Right hindlimb (tissue), 1 donor: ENCODE measurements around the gene RAVER1.
"Not testable (repeated sequence)": the region's sequence is repeated elsewhere in the genome, so short reads cannot be mapped to it uniquely, and the experiment has no call there.

Source experiments
- DNase-seq: peaks from one replicate; pipeline ENCODE4 v3.0.0-alpha.2; 2018

Gene RAVER1

DNA sequence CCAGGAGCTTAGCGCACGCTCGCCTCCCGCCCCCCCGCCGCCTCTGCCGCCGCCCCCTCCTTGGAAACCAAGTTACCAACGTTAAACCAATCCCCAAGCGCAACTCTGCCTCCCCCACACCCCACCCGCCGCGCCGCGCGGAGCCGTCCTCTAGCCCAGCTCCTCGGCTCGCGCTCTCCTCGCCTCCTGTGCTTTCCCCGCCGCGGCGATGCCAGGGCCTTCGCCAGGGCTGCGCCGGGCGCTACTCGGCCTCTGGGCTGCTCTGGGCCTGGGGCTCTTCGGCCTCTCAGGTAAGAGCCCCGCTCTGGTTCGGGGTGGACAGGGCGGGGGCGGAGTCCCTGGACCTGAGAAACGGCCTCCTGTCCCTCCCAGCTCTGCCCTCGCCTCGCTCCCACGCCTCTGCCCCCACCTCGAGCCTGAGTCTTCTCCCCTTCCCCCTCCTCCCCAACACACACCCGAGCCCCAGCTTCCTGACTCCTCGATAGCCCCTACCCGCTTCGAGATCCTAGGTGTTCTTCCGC, 43.4 kb downstream of the RAVER1 start, which contains the start of gene ICAM5:
Gene ICAM5 (plus strand): TSS at position 117 of the 521 bp plus-strand sequence. CDS start 92 bp downstream, at position 209.
- DNase-seq, result no peak

DNA sequence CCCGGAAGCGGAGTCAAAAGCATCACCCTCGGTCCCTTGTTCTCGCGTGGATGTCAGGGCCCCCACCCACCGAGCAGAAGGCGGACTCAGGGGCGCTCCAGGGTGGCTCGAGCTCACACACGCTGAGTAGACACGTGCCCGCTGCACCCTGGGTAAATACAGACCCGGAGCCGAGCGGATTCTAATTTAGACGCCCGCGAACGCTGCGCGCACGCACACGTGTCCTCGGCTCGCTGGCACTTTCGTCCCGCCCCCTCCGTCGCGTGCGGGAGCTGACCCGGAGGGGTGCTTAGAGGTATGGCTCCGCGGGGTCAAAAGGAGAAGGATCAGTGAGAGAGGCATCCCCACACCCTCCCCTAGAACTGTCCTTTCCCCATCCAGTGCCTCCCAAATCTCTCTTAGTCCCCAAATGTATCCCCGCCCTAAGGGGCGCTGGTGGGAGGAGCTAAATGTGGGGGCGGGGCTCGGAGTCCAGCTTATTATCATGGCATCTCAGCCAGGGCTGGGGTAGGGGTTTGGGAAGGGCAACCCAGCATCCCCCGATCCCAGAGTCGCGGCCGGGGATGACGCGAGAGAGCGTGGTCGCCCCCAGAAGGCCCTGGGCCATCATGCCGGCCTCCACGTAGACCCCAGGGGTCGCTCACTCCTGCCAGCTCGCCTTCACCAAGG, 44.0 kb downstream of the RAVER1 start:
- peak; percentile 41 for DNase-seq

DNA sequence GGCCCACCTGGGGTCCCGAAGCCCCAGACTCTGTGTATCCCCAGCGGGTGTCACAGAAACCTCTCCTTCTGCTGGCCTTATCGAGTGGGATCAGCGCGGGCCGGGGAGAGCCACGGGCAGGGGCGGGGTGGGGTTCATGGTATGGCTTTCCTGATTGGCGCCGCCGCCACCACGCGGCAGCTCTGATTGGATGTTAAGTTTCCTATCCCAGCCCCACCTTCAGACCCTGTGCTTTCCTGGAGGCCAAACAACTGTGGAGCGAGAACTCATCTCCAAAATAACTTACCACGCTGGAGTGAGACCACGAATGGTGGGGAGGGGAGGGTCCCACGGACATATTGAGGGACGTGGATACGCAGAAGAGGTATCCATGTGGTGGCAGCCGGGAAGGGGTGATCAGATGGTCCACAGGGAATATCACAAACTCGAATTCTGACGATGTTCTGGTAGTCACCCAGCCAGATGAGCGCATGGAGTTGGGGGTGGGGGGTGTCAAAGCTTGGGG, 44.6 kb downstream of the RAVER1 start:
- peak; percentile 55 for DNase-seq

DNA sequence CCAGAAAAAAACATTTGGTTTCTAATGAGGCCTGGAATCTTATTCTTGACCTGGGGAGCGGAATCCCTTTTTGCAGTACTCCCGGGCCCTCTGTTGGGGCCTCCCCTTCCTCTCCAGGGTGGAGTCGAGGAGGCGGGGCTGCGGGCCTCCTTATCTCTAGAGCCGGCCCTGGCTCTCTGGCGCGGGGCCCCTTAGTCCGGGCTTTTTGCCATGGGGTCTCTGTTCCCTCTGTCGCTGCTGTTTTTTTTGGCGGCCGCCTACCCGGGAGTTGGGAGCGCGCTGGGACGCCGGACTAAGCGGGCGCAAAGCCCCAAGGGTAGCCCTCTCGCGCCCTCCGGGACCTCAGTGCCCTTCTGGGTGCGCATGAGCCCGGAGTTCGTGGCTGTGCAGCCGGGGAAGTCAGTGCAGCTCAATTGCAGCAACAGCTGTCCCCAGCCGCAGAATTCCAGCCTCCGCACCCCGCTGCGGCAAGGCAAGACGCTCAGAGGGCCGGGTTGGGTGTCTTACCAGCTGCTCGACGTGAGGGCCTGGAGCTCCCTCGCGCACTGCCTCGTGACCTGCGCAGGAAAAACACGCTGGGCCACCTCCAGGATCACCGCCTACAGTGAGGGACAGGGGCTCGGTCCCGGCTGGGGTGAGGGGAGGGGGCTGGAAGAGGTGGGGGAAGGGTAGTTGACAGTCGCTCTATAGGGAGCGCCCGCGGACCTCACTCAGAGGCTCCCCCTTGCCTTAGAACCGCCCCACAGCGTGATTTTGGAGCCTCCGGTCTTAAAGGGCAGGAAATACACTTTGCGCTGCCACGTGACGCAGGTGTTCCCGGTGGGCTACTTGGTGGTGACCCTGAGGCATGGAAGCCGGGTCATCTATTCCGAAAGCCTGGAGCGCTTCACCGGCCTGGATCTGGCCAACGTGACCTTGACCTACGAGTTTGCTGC, 46.3 kb downstream of the RAVER1 start, which contains the start of gene ICAM4:
Gene ICAM4 (plus strand): TSS at position 153 of the 935 bp plus-strand sequence. CDS start 58 bp downstream, at position 211.
- DNase-seq, result peak; percentile 56

DNA sequence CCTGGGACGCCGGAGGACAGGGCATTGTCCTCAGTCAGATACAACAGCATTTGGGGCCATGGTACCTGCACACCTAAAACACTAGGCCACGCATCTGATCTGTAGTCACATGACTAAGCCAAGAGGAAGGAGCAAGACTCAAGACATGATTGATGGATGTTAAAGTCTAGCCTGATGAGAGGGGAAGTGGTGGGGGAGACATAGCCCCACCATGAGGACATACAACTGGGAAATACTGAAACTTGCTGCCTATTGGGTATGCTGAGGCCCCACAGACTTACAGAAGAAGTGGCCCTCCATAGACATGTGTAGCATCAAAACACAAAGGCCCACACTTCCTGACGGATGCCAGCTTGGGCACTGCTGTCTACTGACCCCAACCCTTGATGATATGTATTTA, 47.9 kb downstream of the RAVER1 start:
- DNase-seq, result no peak

DNA sequence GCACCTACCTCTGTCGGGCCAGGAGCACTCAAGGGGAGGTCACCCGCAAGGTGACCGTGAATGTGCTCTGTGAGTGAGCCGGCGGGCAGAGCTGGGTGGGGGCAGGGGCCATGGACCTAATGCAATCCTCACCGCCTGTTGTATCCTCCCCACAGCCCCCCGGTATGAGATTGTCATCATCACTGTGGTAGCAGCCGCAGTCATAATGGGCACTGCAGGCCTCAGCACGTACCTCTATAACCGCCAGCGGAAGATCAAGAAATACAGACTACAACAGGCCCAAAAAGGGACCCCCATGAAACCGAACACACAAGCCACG, 48.4 kb downstream of the RAVER1 start:
- DNase-seq, result no peak

DNA sequence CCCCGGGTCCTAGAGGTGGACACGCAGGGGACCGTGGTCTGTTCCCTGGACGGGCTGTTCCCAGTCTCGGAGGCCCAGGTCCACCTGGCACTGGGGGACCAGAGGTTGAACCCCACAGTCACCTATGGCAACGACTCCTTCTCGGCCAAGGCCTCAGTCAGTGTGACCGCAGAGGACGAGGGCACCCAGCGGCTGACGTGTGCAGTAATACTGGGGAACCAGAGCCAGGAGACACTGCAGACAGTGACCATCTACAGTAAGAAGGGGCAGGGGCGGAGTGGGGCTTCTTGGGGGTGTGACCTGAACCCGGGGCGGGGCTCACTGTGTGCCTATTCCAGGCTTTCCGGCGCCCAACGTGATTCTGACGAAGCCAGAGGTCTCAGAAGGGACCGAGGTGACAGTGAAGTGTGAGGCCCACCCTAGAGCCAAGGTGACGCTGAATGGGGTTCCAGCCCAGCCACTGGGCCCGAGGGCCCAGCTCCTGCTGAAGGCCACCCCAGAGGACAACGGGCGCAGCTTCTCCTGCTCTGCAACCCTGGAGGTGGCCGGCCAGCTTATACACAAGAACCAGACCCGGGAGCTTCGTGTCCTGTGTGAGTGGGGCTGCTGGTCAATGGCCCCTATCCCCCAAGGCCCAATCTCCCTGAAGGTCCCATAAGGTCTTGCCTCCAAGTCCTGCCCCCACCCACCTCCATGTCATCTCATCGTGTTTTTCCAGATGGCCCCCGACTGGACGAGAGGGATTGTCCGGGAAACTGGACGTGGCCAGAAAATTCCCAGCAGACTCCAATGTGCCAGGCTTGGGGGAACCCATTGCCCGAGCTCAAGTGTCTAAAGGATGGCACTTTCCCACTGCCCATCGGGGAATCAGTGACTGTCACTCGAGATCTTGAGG, 49.0 kb downstream of the RAVER1 start:
- DNase-seq, result no peak

DNA sequence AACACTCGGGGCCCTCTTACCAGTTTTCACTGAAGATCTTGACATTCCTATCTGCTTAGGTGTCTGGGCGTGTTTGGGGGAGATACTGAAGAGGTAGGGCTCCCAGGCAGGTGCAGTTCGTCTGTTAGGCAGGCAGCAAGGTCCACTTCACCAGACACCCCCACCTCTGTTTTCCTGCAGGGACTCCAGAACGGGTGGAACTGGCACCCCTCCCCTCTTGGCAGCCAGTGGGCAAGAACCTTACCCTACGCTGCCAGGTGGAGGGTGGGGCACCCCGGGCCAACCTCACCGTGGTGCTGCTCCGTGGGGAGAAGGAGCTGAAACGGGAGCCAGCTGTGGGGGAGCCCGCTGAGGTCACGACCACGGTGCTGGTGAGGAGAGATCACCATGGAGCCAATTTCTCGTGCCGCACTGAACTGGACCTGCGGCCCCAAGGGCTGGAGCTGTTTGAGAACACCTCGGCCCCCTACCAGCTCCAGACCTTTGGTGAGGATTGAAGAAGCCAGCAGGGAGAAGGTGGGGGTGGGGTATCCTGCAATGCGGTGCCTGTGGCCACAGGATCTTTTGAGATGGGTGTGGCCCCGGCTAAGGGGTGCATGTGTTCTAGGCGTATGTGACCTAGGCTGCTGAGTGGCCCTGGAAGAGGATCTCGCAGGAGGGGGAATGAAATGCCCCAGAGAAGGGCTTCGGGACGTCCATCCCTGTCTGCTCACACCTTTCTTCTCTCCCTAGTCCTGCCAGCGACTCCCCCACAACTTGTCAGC, 49.8 kb downstream of the RAVER1 start:
- no peak for DNase-seq

DNA sequence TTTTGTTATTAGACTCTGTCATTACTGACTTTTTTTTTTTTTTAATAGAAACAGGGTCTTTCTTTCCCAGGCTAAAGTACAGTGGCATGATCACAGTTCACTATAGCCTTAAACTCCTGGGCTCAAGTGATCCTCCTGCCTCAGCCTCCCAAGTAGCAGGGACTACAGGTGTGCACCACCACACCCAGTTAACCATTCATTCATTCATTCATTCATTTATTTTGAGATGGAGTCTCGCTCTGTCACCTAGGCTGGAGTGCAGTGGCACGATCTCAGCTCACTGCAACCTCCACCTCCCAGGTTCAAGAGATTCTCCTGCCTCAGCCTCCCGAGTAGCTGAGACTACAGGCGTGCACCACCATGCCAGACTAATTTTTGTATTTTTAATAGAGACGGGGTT, 51.3 kb downstream of the RAVER1 start:
- not testable (repeated sequence) for DNase-seq

DNA sequence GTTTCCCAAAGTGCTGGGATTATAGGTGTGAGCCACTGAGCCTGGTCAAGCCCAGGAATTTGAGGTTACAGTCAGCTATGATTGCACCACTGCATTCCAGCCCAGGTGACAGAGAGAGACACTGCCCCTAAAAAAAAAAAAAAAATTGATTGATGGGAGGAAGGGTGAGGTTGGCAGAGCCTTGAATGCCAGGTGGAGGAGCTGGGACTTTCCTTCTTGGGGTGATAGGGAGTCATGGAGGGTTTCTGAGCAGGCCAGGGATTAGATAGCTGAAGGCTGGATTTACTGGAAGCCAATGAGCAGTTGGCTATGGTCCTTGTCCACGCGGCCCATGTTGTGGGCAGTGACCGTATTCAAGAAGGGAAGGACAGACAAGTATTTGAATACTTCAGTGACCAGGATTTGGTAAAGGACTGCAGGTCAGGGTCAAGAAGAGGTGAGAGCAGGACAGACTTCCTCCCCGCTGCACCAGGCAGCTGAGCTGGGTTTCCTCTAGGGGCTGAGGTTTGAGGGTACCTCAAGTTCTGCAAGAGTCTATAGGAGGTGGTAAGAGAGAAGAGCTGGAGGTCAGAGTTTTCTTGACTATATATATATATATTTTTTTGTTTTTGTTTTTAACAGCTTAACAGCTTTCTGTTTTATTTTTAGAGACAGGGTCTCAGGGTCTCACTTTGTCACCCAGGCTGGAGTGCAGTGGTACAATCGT, 53.4 kb downstream of the RAVER1 start:
- DNase-seq, result no peak

DNA sequence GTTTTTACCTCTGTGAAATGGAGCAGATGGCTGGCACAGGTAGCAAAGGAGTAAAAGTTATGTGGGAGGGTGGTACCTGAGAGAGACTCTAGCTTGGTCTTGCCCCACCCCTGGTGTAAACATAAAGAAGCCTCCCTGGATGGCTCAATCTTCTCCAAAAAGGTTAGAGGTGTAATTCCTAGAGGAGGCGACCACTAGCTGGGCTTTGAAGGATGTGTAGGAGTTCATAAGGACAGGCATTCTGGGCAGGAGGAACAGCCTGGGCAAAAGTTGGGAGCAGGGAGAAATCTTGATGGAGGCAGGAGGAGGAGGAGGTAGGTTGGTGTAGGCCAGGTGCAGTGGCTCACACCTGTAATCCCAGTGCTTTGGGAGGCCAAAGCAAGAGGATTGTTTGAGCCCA, 54.4 kb downstream of the RAVER1 start:
- no peak for DNase-seq

DNA sequence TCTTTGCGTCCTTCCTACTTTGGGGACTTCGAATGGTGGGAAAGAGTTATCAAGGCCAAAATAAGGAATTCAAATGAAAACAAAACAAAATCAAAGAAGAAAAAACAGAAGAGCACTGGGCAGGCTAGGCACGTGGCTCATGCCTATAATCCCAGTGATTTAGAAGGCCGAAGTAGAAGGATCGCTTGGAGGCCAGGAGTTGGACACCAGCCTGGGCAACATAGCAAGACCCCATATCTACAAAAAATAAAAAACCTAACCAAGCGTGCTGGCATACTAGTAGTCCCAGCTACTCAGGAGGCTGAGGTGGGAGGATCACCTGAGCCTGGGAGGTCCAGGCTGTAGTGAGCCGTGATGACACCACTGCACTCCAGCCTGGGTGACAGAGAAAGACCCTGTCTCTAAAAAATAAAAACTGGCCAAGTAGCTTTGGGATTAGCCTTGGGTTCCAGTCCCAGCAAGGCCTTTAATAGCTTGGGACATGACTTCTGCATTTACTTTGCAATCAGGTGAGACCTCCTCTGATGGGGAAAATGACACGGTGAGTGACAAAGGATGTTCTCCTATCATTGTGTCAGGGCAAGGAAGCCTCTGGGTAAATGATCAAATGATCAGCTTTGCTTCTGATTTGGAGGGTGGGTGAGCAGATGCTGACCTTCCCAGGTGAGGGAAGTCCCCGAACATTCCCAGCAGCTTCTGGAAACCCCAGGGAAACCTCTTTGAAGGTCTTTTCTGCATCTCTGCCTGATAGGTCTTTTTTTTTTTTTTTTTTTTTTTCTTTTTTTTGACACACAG, 55.3 kb downstream of the RAVER1 start:
- DNase-seq, result no peak

DNA sequence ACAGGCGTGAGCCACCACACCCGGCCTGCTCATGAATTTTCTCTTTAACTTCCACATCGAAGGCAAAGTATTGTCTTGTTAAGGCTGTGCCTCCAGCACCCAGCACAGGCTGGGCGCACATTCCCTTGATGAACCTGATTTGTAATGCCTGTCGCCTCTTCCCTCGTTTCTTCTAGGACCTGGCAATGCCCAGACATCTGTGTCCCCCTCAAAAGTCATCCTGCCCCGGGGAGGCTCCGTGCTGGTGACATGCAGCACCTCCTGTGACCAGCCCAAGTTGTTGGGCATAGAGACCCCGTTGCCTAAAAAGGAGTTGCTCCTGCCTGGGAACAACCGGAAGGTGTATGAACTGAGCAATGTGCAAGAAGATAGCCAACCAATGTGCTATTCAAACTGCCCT, 58.7 kb downstream of the RAVER1 start:
- DNase-seq, result no peak

DNA sequence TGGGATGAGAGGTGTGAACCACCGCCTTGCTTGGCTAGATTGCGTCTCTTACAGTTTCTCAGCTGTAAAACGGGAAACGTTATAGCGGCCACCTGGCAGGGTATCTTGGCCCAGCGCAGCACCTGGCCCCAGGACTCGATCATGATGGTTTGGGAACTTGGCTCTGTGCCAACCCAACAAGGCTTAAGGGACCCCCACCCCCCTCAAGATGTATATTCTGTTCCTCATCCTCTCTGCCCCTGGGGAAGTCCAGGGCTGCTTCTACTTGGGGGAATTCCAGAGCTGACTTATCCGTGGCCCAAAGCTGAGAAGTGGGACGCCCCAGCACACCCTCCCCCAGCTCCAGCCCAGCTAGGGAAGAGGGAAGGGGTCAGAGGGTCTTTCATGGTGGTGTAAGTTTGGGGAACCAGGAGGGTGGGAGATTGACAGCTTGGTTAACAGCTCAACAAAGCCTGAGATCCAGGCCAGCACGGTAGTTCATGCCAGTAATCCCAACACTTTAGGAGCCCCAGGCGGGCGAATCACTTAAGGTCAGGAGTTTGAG, 61.7 kb downstream of the RAVER1 start:
- no peak for DNase-seq

DNA sequence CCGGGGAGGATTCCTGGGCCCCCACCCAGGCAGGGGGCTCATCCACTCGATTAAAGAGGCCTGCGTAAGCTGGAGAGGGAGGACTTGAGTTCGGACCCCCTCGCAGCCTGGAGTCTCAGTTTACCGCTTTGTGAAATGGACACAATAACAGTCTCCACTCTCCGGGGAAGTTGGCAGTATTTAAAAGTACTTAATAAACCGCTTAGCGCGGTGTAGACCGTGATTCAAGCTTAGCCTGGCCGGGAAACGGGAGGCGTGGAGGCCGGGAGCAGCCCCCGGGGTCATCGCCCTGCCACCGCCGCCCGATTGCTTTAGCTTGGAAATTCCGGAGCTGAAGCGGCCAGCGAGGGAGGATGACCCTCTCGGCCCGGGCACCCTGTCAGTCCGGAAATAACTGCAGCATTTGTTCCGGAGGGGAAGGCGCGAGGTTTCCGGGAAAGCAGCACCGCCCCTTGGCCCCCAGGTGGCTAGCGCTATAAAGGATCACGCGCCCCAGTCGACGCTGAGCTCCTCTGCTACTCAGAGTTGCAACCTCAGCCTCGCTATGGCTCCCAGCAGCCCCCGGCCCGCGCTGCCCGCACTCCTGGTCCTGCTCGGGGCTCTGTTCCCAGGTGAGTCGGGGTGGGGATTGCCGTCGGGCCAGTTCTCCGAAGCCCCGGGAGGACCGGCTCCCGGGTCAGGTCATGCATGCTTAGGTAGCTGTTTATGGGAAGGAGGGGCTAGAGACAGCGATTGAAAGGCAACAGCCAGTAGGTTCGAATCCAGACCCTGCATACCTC, 62.5 kb downstream of the RAVER1 start, which contains the start of gene ICAM1:
Gene ICAM1 (plus strand): TSS at position 505 of the 779 bp plus-strand sequence. CDS start 40 bp downstream, at position 545.
- DNase-seq, result peak; percentile 79

DNA sequence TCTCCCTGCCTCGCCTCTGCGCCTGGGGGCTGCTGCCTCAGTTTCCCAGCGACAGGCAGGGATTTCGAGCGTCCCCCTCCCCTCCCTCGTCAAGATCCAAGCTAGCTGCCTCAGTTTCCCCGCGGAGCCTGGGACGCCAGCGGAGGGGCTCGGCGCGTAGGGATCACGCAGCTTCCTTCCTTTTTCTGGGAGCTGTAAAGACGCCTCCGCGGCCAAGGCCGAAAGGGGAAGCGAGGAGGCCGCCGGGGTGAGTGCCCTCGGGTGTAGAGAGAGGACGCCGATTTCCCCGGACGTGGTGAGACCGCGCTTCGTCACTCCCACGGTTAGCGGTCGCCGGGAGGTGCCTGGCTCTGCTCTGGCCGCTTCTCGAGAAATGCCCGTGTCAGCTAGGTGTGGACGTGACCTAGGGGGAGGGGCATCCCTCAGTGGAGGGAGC, 63.1 kb downstream of the RAVER1 start:
- DNase-seq, result peak; percentile 60

DNA sequence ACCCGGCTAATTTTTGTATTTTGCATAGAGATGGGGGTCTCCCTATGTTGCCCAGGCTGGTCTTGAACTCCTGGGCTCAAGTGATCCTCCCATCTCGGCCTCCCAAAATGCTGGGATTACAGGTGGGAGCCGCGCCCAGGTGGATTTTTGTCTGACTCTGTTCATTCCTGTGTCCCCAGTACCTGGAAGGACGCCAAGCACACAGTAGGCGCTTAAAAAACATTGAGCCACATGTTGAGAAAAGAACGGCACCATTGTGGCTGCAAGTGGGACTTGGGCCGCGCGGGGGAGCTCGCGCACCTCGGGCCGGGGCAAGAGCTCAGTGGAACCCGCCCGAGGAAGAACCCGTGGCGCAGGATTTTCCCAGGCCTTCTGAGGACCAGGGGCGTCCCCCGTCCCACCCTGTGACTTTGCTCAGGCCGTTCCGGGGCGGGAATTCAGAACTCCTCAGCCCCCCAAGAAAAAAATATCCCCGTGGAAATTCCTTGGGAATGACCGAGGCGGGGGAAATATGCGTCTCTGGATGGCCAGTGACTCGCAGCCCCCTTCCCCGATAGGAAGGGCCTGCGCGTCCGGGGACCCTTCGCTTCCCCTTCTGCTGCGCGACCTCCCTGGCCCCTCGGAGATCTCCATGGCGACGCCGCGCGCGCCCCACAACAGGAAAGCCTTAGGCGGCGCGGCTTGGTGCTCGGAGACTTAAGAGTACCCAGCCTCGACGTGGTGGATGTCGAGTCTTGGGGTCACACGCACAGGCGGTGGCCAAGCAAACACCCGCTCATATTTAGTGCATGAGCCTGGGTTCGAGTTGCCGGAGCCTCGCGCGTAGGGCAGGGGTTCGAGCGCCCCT, 63.8 kb downstream of the RAVER1 start:
- DNase-seq, result peak; percentile 88

DNA sequence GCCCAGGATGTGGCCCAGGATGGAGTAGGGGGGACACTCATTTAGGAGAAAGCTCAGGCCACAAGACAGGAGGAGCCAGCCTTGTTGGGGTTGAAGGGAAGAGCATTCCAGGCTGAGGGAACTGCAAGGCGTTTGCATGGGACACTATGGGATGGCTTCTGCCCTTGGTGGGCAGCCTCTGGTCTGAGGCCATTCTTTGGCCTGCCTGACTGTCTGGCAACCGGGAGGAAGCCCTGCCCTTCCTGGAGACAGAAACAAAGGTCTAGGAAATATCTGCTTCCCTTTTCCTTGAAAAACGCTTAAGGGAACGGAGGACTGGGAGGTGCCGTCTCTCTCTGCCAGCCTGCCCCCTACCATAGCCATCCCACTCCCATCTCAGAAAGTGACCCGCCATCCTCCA, 65.3 kb downstream of the RAVER1 start:
- no peak for DNase-seq
